RWPE1 (cell line): ENCODE data around the gene QSOX1.
A peak's percentile ranks its signal among the peaks of the same experiment; 100 is the strongest.

Experiments
- CTCF ChIA-PET: fragments of 350-600 bp; sonication (Branson Sonifier 250); formaldehyde crosslinking; extraction: SDS; loops from one replicate; lab custom pipeline; 2021; lab: Yijun Ruan, JAX
- POLR2A ChIA-PET: fragments of 400-600 bp; formaldehyde crosslinking; extraction: SDS; loops from one replicate; lab custom pipeline; 2020; ENCODE audit warnings: antibody characterized with exemption; ENCODE audit not compliant: low non-redundant PET; lab: Yijun Ruan, JAX
- DNase-seq: peaks from one replicate; pipeline ENCODE4 v3.0.0; 2012; ENCODE audit warnings: low spot score
- H3K27ac ChIP-seq: fragments of 450-650 bp; 2 replicates; pipeline ENCODE4 v1.5.1; 2017
- TF ChIP-seq, protein P1 (sequence below): fragments of 450-650 bp; conservative IDR thresholded peaks from 2 replicates; pipeline ENCODE4 v1.5.1; 2017; ENCODE audit warnings: low read depth, mild to moderate bottlenecking

QSOX1 gene

GRCh38 chr1:180194546-180195207 is 40.0 kb downstream of the QSOX1 start:
- ChIA-PET CTCF (interaction anchor here (0.6 kb wide), 1 partner anchor 14 kb away, joined by 4 read pairs; no protein-coding TSS in a partner anchor), POLR2A (no interaction called here)
- no peak for DNase-seq
- no peak overlapping the region for H3K27ac ChIP-seq
- TF ChIP-seq, protein P1, sequence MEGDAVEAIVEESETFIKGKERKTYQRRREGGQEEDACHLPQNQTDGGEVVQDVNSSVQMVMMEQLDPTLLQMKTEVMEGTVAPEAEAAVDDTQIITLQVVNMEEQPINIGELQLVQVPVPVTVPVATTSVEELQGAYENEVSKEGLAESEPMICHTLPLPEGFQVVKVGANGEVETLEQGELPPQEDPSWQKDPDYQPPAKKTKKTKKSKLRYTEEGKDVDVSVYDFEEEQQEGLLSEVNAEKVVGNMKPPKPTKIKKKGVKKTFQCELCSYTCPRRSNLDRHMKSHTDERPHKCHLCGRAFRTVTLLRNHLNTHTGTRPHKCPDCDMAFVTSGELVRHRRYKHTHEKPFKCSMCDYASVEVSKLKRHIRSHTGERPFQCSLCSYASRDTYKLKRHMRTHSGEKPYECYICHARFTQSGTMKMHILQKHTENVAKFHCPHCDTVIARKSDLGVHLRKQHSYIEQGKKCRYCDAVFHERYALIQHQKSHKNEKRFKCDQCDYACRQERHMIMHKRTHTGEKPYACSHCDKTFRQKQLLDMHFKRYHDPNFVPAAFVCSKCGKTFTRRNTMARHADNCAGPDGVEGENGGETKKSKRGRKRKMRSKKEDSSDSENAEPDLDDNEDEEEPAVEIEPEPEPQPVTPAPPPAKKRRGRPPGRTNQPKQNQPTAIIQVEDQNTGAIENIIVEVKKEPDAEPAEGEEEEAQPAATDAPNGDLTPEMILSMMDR, result no peak

DNA sequence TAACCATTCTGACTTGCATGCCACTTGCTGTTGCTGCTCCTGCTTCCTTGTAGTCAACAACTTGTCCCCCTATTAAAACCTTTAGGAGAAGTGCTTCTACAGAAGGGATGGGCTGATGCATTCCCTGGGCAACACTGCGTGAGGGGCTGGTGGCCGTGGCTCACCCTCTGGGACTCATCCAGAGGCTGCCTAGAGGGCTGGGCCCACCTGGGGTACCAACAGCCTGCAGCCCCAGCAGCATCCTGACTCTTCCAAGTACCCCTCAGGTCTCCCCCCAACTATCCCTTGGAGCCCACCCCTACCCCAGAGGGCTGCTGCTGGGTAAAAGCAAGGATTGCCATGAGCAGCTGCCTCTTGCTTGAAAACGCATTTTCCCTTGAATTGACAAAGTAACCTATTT is 40.7 kb downstream of the QSOX1 start:
- POLR2A ChIA-PET, result no interaction called here
- CTCF ChIA-PET, result interaction anchor here (0.6 kb wide), 1 partner anchor 15 kb away, joined by 4 read pairs; no protein-coding TSS in a partner anchor

GRCh38 chr1:180195916-180196315 is 41.2 kb downstream of the QSOX1 start:
- no peak for DNase-seq
- POLR2A ChIA-PET, result no interaction called here
- no peak overlapping the region for H3K27ac ChIP-seq
- TF ChIP-seq, protein P1, result no peak
- CTCF ChIA-PET, result no interaction called here

More for the DNA sequence above, 40.7 kb downstream of the QSOX1 start:
- TF ChIP-seq, protein P1, result no peak
- no peak for DNase-seq
- no peak overlapping the region for H3K27ac ChIP-seq

GRCh38 chr1:180196436-180197003 is 41.9 kb downstream of the QSOX1 start:
- H3K27ac ChIP-seq, result no peak overlapping the region
- ChIA-PET CTCF (interaction anchor here (2.6 kb wide), 1 partner anchor 8 kb away, joined by 11 read pairs; no protein-coding TSS in a partner anchor), POLR2A (no interaction called here)
- TF ChIP-seq, protein P1, result no peak
- DNase-seq, result no peak

GRCh38 chr1:180197231-180197630 is 42.6 kb downstream of the QSOX1 start:
- TF ChIP-seq, protein P1, result no peak
- H3K27ac ChIP-seq, result no peak overlapping the region
- CTCF ChIA-PET, result interaction anchor here (2.6 kb wide), 1 partner anchor 9 kb away, joined by 11 read pairs; no protein-coding TSS in a partner anchor
- DNase-seq, result no peak
- POLR2A ChIA-PET, result no interaction called here

DNA sequence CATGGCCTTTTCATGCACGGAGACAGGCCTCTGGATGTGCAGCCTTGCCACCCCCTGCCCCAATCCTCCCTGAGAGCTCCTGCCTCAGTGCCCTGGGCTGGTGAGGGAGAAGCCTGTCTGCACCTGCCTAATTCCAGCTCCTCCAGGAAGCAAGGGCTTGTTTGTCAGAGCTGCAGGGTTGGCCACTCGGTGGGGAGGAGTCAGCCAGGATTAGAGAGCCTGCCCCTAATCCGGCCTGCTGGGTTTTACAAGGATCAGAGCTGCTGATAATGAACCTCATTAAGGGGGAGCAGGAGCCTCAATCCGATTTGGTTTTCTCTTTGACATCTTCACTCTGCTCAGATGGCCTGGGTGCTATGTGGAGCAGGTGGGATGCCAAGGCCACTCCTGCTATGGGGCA is 43.5 kb downstream of the QSOX1 start:
- H3K27ac ChIP-seq, result no peak overlapping the region
- CTCF ChIA-PET, result interaction anchor here (0.6 to 2.6 kb wide), 2 partner anchors 10 to 17 kb away, joined by 3 to 11 read pairs; no protein-coding TSS in a partner anchor
- POLR2A ChIA-PET, result no interaction called here
- peak; percentile 34 for DNase-seq
- TF ChIP-seq, protein P1, result no peak
